Measurements from ENCODE around the gene C1orf226.
A peak's percentile ranks its signal among the peaks of the same experiment; 100 is the strongest.
"Not testable (repeated sequence)": the region's sequence is repeated elsewhere in the genome, so short reads cannot be mapped to it uniquely, and the experiment has no call there.

C1orf226 gene

GRCh38 chr1:162381383-162381782, at the start of gene C1orf226:
TSS of gene C1orf226 (plus strand) at chr1:162381728. CDS start at chr1:162381902, 174 bp downstream.
- no peaks in the 10 kb centered on the region for H3K9me3 ChIP-seq (replicated peaks in 1 of 11)
- H3K27ac ChIP-seq, result no peak within 1 kb of the TSS
- H3K36me3 ChIP-seq, result no peaks in the 10 kb centered on the region
- no peak for TF ChIP-seq Cebpa-rat (IDR thresholded peaks at IDR 0.05)
- H3K4me3 ChIP-seq, result no peak within 1 kb of the TSS
- H3K4me1 ChIP-seq, result peaks cover 0 to 12% (median 4%) of the 10 kb centered on the region in 10 experiments; a peak in 11 of 20 replicates
- H3K9ac ChIP-seq, result no peak within 1 kb of the TSS
- no peaks in the 10 kb centered on the region for H4K20me1 ChIP-seq
- H3K4me2 ChIP-seq, result no peak within 1 kb of the TSS
- no peaks in the 10 kb centered on the region for H3K27me3 ChIP-seq

- Histone ChIP-seq H3K9me3 (replicated peaks in 1 of 11) (no peaks in the 10 kb centered on the region), H3K9ac (no peak overlapping the region), H3K27me3 (no peaks in the 10 kb centered on the region), H3K4me2 (no peak overlapping the region), H3K4me1 (no peaks in the 10 kb centered on the region), H4K20me1 (no peaks in the 10 kb centered on the region), H3K27ac (no peak overlapping the region), H3K36me3 (no peaks in the 10 kb centered on the region), H3K4me3 (no peak overlapping the region)
- TF ChIP-seq Cebpa-rat (IDR thresholded peaks at IDR 0.05), result no peak
Observed at GRCh38 chr1:162333991-162334390, 47.5 kb upstream of the C1orf226 start.

GRCh38 chr1:162335126-162335525, 46.4 kb upstream of the C1orf226 start:
- Histone ChIP-seq H3K9me3 (replicated peaks in 1 of 11) (no peaks in the 10 kb centered on the region), H3K4me2 (no peak overlapping the region), H3K4me3 (no peak overlapping the region), H4K20me1 (no peaks in the 10 kb centered on the region), H3K27me3 (no peaks in the 10 kb centered on the region), H3K36me3 (no peaks in the 10 kb centered on the region), H3K9ac (no peak overlapping the region), H3K27ac (no peak overlapping the region), H3K4me1 (no peaks in the 10 kb centered on the region)
- TF ChIP-seq Cebpa-rat (IDR thresholded peaks at IDR 0.05), result no peak

GRCh38 chr1:162336621-162337285, 44.8 kb upstream of the C1orf226 start:
- H4K20me1 ChIP-seq, result no peaks in the 10 kb centered on the region
- no peaks in the 10 kb centered on the region for H3K4me1 ChIP-seq
- H3K9me3 ChIP-seq (replicated peaks in 1 of 11), result no peaks in the 10 kb centered on the region
- no peak overlapping the region for H3K4me3 ChIP-seq
- no peak overlapping the region for H3K27ac ChIP-seq
- H3K36me3 ChIP-seq, result no peaks in the 10 kb centered on the region
- no peak for TF ChIP-seq Cebpa-rat (IDR thresholded peaks at IDR 0.05)
- H3K9ac ChIP-seq, result no peak overlapping the region
- no peak overlapping the region for H3K4me2 ChIP-seq
- H3K27me3 ChIP-seq, result no peaks in the 10 kb centered on the region

- Histone ChIP-seq H3K9me3 (replicated peaks in 1 of 11) (no peaks in the 10 kb centered on the region), H3K4me3 (no peak overlapping the region), H3K27me3 (no peaks in the 10 kb centered on the region), H3K4me1 (no peaks in the 10 kb centered on the region), H3K4me2 (no peak overlapping the region), H3K36me3 (no peaks in the 10 kb centered on the region), H4K20me1 (no peaks in the 10 kb centered on the region), H3K27ac (no peak overlapping the region), H3K9ac (no peak overlapping the region)
- TF ChIP-seq Cebpa-rat (IDR thresholded peaks at IDR 0.05), result no peak
Observed at GRCh38 chr1:162342452-162342983, 39.0 kb upstream of the C1orf226 start.

- Histone ChIP-seq H4K20me1 (no peaks in the 10 kb centered on the region), H3K4me1 (no peaks in the 10 kb centered on the region), H3K4me3 (no peak overlapping the region), H3K9me3 (replicated peaks in 1 of 11) (no peaks in the 10 kb centered on the region), H3K36me3 (no peaks in the 10 kb centered on the region), H3K9ac (no peak overlapping the region), H3K4me2 (no peak overlapping the region), H3K27ac (no peak overlapping the region), H3K27me3 (no peaks in the 10 kb centered on the region)
- no peak for TF ChIP-seq Cebpa-rat (IDR thresholded peaks at IDR 0.05)
Observed at GRCh38 chr1:162343470-162343869, 38.1 kb upstream of the C1orf226 start.

GRCh38 chr1:162347281-162347680, 34.2 kb upstream of the C1orf226 start:
- TF ChIP-seq Cebpa-rat (IDR thresholded peaks at IDR 0.05), result no peak
- Histone ChIP-seq H3K36me3 (no peaks in the 10 kb centered on the region), H3K4me3 (no peak overlapping the region), H3K27me3 (no peaks in the 10 kb centered on the region), H4K20me1 (no peaks in the 10 kb centered on the region), H3K9me3 (replicated peaks in 1 of 11) (no peaks in the 10 kb centered on the region), H3K27ac (no peak overlapping the region), H3K4me1 (peaks cover 0 to 26% (median 0%) of the 10 kb centered on the region in 10 experiments; a peak in 6 of 20 replicates), H3K9ac (no peak overlapping the region), H3K4me2 (no peak overlapping the region)

GRCh38 chr1:162349635-162350330, 31.7 kb upstream of the C1orf226 start:
- no peaks in the 10 kb centered on the region for H4K20me1 ChIP-seq
- H3K27ac ChIP-seq, result no peak overlapping the region; a peak in 2 of 22 replicates
- no peaks in the 10 kb centered on the region for H3K9me3 ChIP-seq (replicated peaks in 1 of 11)
- no peak overlapping the region for H3K4me3 ChIP-seq
- no peaks in the 10 kb centered on the region for H3K27me3 ChIP-seq
- peak overlapping the region in 4 of 11 experiments; percentile 2 to 68 (median 43); a peak in 6 of 22 replicates for H3K4me2 ChIP-seq
- H3K36me3 ChIP-seq, result no peaks in the 10 kb centered on the region
- no peak for TF ChIP-seq Cebpa-rat (IDR thresholded peaks at IDR 0.05)
- H3K9ac ChIP-seq, result no peak overlapping the region
- H3K4me1 ChIP-seq, result peaks cover 0 to 45% (median 4%) of the 10 kb centered on the region in 10 experiments; a peak in 6 of 20 replicates

- Histone ChIP-seq H3K9ac (no peak overlapping the region), H3K27me3 (no peaks in the 10 kb centered on the region), H4K20me1 (no peaks in the 10 kb centered on the region), H3K4me2 (peak overlapping the region in 2 of 11 experiments; percentile 16 to 37; a peak in 3 of 22 replicates), H3K4me1 (peaks cover 0 to 45% (median 4%) of the 10 kb centered on the region in 10 experiments; a peak in 6 of 20 replicates), H3K27ac (no peak overlapping the region), H3K36me3 (no peaks in the 10 kb centered on the region), H3K4me3 (no peak overlapping the region), H3K9me3 (replicated peaks in 1 of 11) (no peaks in the 10 kb centered on the region)
- no peak for TF ChIP-seq Cebpa-rat (IDR thresholded peaks at IDR 0.05)
Observed at GRCh38 chr1:162351246-162351842, 30.2 kb upstream of the C1orf226 start.

- not testable (repeated sequence) for H3K9me3 ChIP-seq (replicated peaks in 1 of 11); H3K36me3 ChIP-seq; H3K27me3 ChIP-seq; H4K20me1 ChIP-seq; H3K4me3 ChIP-seq; H3K9ac ChIP-seq; H3K27ac ChIP-seq
- peak overlapping the region in 2 of 11 experiments; percentile 16 to 37; a peak in 3 of 22 replicates for H3K4me2 ChIP-seq
- peaks cover 0 to 45% (median 4%) of the 10 kb centered on the region in 10 experiments; a peak in 6 of 20 replicates for H3K4me1 ChIP-seq
Observed at GRCh38 chr1:162351874-162352273, 29.7 kb upstream of the C1orf226 start.
